Germinal center (tissue), 1 donor: Measurements from ENCODE around the gene CDR2.

Experiments used
- DNase-seq: peaks from one replicate; pipeline ENCODE4 v3.0.0; 2012; ENCODE audit warnings: mixed read lengths, low spot score

Gene CDR2

GRCh38 chr16:22323959-22324786, 50.2 kb downstream of the CDR2 start:
- DNase-seq, result no peak

- DNase-seq, result no peak
Observed at GRCh38 chr16:22323173-22323958, 51.1 kb downstream of the CDR2 start.

- DNase-seq, result no peak
Observed at GRCh38 chr16:22322741-22323140, 51.7 kb downstream of the CDR2 start.

- DNase-seq, result no peak
Observed at GRCh38 chr16:22322021-22322471, 52.4 kb downstream of the CDR2 start.

- DNase-seq, result peak; percentile 74
Observed at GRCh38 chr16:22321340-22322001, 52.9 kb downstream of the CDR2 start.

- no peak for DNase-seq
Observed at GRCh38 chr16:22320572-22321339, 53.7 kb downstream of the CDR2 start.

GRCh38 chr16:22318690-22319358, 55.6 kb downstream of the CDR2 start:
- DNase-seq, result peak; percentile 51

GRCh38 chr16:22317625-22318024, 56.8 kb downstream of the CDR2 start:
- DNase-seq, result no peak

- DNase-seq, result no peak
Observed at GRCh38 chr16:22317001-22317530, 57.4 kb downstream of the CDR2 start.

GRCh38 chr16:22316411-22316811, 58.0 kb downstream of the CDR2 start:
- DNase-seq, result no peak

- DNase-seq, result no peak
Observed at GRCh38 chr16:22315979-22316378, 58.4 kb downstream of the CDR2 start.

- DNase-seq, result no peak
Observed at GRCh38 chr16:22314661-22315626, 59.5 kb downstream of the CDR2 start.

- no peak for DNase-seq
Observed at GRCh38 chr16:22313876-22314470, 60.4 kb downstream of the CDR2 start.

GRCh38 chr16:22312897-22313781, 61.3 kb downstream of the CDR2 start:
- no peak for DNase-seq

- no peak for DNase-seq
Observed at GRCh38 chr16:22311520-22311919, 62.9 kb downstream of the CDR2 start.

- DNase-seq, result no peak
Observed at GRCh38 chr16:22308824-22309520, 65.4 kb downstream of the CDR2 start.

GRCh38 chr16:22307838-22308237, 66.6 kb downstream of the CDR2 start:
- DNase-seq, result no peak

GRCh38 chr16:22306788-22307187, 67.6 kb downstream of the CDR2 start:
- DNase-seq, result no peak
